Endothelial cell of umbilical vein (primary cell): ENCODE results near the gene EPX. TPM values are rescaled to one million over a fixed set of nuclear protein-coding genes. Genes with fewer than 3 reads are reported as not detected.

Source experiments
- BruUV-seq: library from RNA; stranded (reverse); fragments of 400-500 nt; replicated peaks from 2 replicates; lab custom pipeline; 2021; lab: Mats Ljungman, UMichigan
- CTCF ChIA-PET: fragments of 300-600, 350-600 bp; sonication (Branson Sonifier 250); formaldehyde crosslinking; loops from one replicate; lab custom pipeline; 2021; ENCODE audit warnings: antibody characterized with exemption, inconsistent platforms; lab: Charles Lee
- POLR2A ChIA-PET: fragments of 300-600, 350-600 bp; sonication (Branson Sonifier 250); formaldehyde crosslinking; loops from one replicate; lab custom pipeline; 2021; ENCODE audit warnings: antibody characterized with exemption, inconsistent platforms; lab: Charles Lee
- DNase-seq: peaks from one replicate; pipeline ENCODE4 v3.0.0-alpha.2; 2011; ENCODE audit warnings: low read depth, low spot score
- FAIRE-seq: peaks from 2 replicates; lab custom pipeline; 2011; peaks lifted over from hg19 to GRCh38; lab: Jason Lieb, UNC
- H2AFZ ChIP-seq: 2 replicates; pipeline ENCODE4 v1.6.0; 2012; ENCODE audit warnings: low read depth, low read length, control low read depth, inconsistent platforms
- H3K27ac ChIP-seq: 2 replicates; pipeline ENCODE4 v1.5.1; 2011; ENCODE audit warnings: low read depth, mild to moderate bottlenecking, control low read depth, low read length, moderate library complexity; ENCODE audit not compliant: insufficient read depth
- H3K27me3 ChIP-seq, 2 experiments: 2 replicates each; pipeline versions ENCODE4 v1.6.0 to v1.6.1; 2011; ENCODE audit warnings: low read length in 2 of 2, mixed read lengths in 1 of 2; ENCODE audit not compliant: control insufficient read depth in 2 of 2, insufficient read depth in 2 of 2
- H3K36me3 ChIP-seq, 2 experiments: 2 replicates in 1 of 2; 3 replicates in 1 of 2; pipeline ENCODE4 v1.5.1; 2011; ENCODE audit warnings: low read length in 2 of 2, mild to moderate bottlenecking in 1 of 2, moderate library complexity in 1 of 2; ENCODE audit not compliant: control insufficient read depth in 2 of 2, insufficient read depth in 2 of 2; ENCODE audit errors: extremely low read depth in 1 of 2
- H3K4me1 ChIP-seq: 3 replicates; pipeline ENCODE4 v1.5.1; 2011; ENCODE audit warnings: mild to moderate bottlenecking, low read length; ENCODE audit not compliant: control insufficient read depth, insufficient read depth; ENCODE audit errors: extremely low read depth
- H3K4me2 ChIP-seq: 2 replicates; pipeline ENCODE4 v1.6.1; 2011; ENCODE audit warnings: low read length, control low read depth, mixed read lengths; ENCODE audit not compliant: insufficient read depth
- H3K4me3 ChIP-seq, 3 experiments: fragments of 200-600 bp in 1 of 3; sonication (generic), shearing (Covaris generic) in 1 of 3; replicated peaks in 1 of 3; 2 replicates each; pipeline ENCODE4 v1.5.1; 2011 to 2016; ENCODE audit warnings: control low read depth in 3 of 3, low read length in 3 of 3, mild to moderate bottlenecking in 2 of 3, inconsistent platforms in 1 of 3, low read depth in 1 of 3, moderate library complexity in 1 of 3; ENCODE audit not compliant: insufficient read depth in 1 of 3
- H3K79me2 ChIP-seq: 2 replicates; pipeline ENCODE4 v1.6.0; 2012; ENCODE audit warnings: low read length, inconsistent platforms; ENCODE audit not compliant: control insufficient read depth, insufficient read depth
- H3K9ac ChIP-seq: replicated peaks from 2 replicates; pipeline ENCODE3; 2011; ENCODE audit warnings: low read length, control low read depth; ENCODE audit not compliant: insufficient read depth; ENCODE audit errors: extremely low read depth
- H3K9me1 ChIP-seq: replicated peaks from 3 replicates; pipeline ENCODE4 v1.6.0; 2011; ENCODE audit warnings: mild to moderate bottlenecking, low read length; ENCODE audit not compliant: control insufficient read depth, insufficient read depth; ENCODE audit errors: extremely low read depth
- H3K9me3 ChIP-seq: replicated peaks from 2 replicates; pipeline ENCODE4 v1.5.1; 2012; ENCODE audit warnings: low read length, inconsistent platforms; ENCODE audit not compliant: control insufficient read depth, insufficient read depth
- H4K20me1 ChIP-seq: replicated peaks from 2 replicates; pipeline ENCODE3; 2011; ENCODE audit warnings: mild to moderate bottlenecking, low read length; ENCODE audit not compliant: control insufficient read depth, insufficient read depth; ENCODE audit errors: extremely low read depth
- EZH2 ChIP-seq: IDR thresholded peaks from 2 replicates; pipeline ENCODE4 v1.6.1; 2012; ENCODE audit warnings: borderline replicate concordance, low read depth, mild to moderate bottlenecking, moderate library complexity, low read length, inconsistent platforms; ENCODE audit not compliant: severe bottlenecking
- FOS ChIP-seq: IDR thresholded peaks from 2 replicates; pipeline ENCODE4 v1.6.1; 2011; ENCODE audit warnings: mild to moderate bottlenecking, low read length, moderate library complexity, borderline replicate concordance; ENCODE audit not compliant: insufficient read depth
- GATA2 ChIP-seq: IDR thresholded peaks from 2 replicates; pipeline ENCODE4 v1.7.0; 2011; ENCODE audit warnings: low read depth, mild to moderate bottlenecking, moderate library complexity, mixed read lengths, low read length; ENCODE audit not compliant: insufficient read length, insufficient read depth
- JUN ChIP-seq: IDR thresholded peaks from 2 replicates; pipeline ENCODE4 v1.6.1; 2011; ENCODE audit warnings: borderline replicate concordance, low read depth; ENCODE audit not compliant: insufficient read length, insufficient read depth
- MYC ChIP-seq: IDR thresholded peaks from one replicate; pipeline ENCODE4 v1.6.1; 2011; ENCODE audit warnings: mild to moderate bottlenecking, low read depth, low read length
- POLR2A ChIP-seq: IDR thresholded peaks from 2 replicates; pipeline ENCODE4 v1.6.1; 2012; ENCODE audit warnings: low read depth, mild to moderate bottlenecking, control low read depth, low read length
- POLR2AphosphoS5 ChIP-seq: IDR thresholded peaks from 2 replicates; pipeline ENCODE4 v1.6.1; 2012; ENCODE audit warnings: low read depth, mild to moderate bottlenecking, control low read depth, low read length, moderate library complexity; ENCODE audit not compliant: insufficient read depth
- dilution Hi-C: fragments of 300-500 bp; cut with MboI; formaldehyde crosslinking; loops from one replicate; pipeline ENCODE4 v1.15.0; 2019; ENCODE audit warnings: low sequenced_read_pairs; ENCODE audit not compliant: extremely low pct_ligation_motif_present
- intact Hi-C: fragments of 100-400 bp; cut with micrococcal nuclease; formaldehyde crosslinking; loops from one replicate; pipeline ENCODE4 v1.10.0; 2022
- polyA plus RNA-seq, 4 experiments: library from polyadenylated mRNA; depleted of rRNA in 3 of 4; stranded (reverse) in 3 of 4; unstranded in 1 of 4; fragments of >200 nt; gene quantifications; 2 replicates each; pipeline versions ENCODE4 v1.2.1 to v1.2.3, GENCODE V29; 2011 to 2012; ENCODE audit warnings: missing spikeins in 1 of 4
- total RNA-seq: library from RNA; stranded (reverse); gene quantifications from 2 replicates; pipeline ENCODE4 v1.2.3, GENCODE V29; 2021
- TF ChIP-seq, protein P1 (sequence below), 2 donors: IDR thresholded peaks; 1 replicate in 1 of 2; 2 replicates in 1 of 2; pipeline ENCODE4 v1.5.1; 2011; ENCODE audit warnings: low read length in 2 of 2, mild to moderate bottlenecking in 2 of 2, moderate library complexity in 2 of 2, control low read depth in 1 of 2, inconsistent platforms in 1 of 2, low read depth in 1 of 2; ENCODE audit not compliant: insufficient read depth in 1 of 2; ENCODE audit errors: extremely low read depth in 1 of 2
- TF ChIP-seq, protein P2 (sequence below): IDR thresholded peaks from 2 replicates; pipeline ENCODE4 v1.6.1; 2011; ENCODE audit not compliant: insufficient read depth, insufficient read length

The EPX gene
- total and polyA plus RNA-seq, 2 donors (not counting 3 experiments of a cell fraction or from before 2014, with no cell fraction given), result not detected

- dilution Hi-C loops (no loop called here), intact Hi-C loops (loop anchor here (1.0 to 2.0 kb wide), 2 partner anchors 30 to 134 kb away; no protein-coding TSS in a partner anchor)
- H2AFZ ChIP-seq, result peak within 1 kb of the TSS; percentile 76
- H3K9me1 ChIP-seq, result no peaks in the 10 kb centered on the region
- H3K9ac ChIP-seq, result peak within 1 kb of the TSS; percentile 73
- H3K27ac ChIP-seq, result peak within 1 kb of the TSS; percentile 48
- TF ChIP-seq GATA2 (no peak), EZH2 (no peak), JUN (no peak), POLR2A (peak; percentile 87), POLR2AphosphoS5 (peak; percentile 85), MYC (no peak), FOS (no peak)
- TF ChIP-seq, protein P1, sequence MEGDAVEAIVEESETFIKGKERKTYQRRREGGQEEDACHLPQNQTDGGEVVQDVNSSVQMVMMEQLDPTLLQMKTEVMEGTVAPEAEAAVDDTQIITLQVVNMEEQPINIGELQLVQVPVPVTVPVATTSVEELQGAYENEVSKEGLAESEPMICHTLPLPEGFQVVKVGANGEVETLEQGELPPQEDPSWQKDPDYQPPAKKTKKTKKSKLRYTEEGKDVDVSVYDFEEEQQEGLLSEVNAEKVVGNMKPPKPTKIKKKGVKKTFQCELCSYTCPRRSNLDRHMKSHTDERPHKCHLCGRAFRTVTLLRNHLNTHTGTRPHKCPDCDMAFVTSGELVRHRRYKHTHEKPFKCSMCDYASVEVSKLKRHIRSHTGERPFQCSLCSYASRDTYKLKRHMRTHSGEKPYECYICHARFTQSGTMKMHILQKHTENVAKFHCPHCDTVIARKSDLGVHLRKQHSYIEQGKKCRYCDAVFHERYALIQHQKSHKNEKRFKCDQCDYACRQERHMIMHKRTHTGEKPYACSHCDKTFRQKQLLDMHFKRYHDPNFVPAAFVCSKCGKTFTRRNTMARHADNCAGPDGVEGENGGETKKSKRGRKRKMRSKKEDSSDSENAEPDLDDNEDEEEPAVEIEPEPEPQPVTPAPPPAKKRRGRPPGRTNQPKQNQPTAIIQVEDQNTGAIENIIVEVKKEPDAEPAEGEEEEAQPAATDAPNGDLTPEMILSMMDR (IDR thresholded peaks at IDR 0.05; ENCODE audit: extremely low read depth in 1 of 2, insufficient read depth in 1 of 2, low read depth in 1 of 2, low read length in 2 of 2), result peak; percentile 45 to 75
- TF ChIP-seq, protein P2, sequence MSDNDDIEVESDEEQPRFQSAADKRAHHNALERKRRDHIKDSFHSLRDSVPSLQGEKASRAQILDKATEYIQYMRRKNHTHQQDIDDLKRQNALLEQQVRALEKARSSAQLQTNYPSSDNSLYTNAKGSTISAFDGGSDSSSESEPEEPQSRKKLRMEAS, result peak; percentile 44
- peak; percentile 95 for FAIRE-seq
- no peaks in the 10 kb centered on the region for H3K79me2 ChIP-seq
- H3K4me3 ChIP-seq, result peak within 1 kb of the TSS; percentile 35 to 74 (median 66)
- no peaks in the 10 kb centered on the region for H4K20me1 ChIP-seq
- H3K4me1 ChIP-seq, result peaks cover 16% of the 10 kb centered on the region
- CTCF ChIA-PET, result interaction anchor here (0.6 to 2.2 kb wide), 11 partner anchors 11 to 924 kb away, joined by 3 to 14 read pairs (median 4); partner anchors contain the start of gene SUPT4H1
- POLR2A ChIA-PET, result no interaction called here
- no peaks in the 10 kb centered on the region for H3K9me3 ChIP-seq
- BruUV-seq, result no TSS peak
- no peaks in the 10 kb centered on the region for H3K27me3 ChIP-seq
- no peaks in the 10 kb centered on the region for H3K36me3 ChIP-seq
- H3K4me2 ChIP-seq, result peak within 1 kb of the TSS; percentile 82
- peak; percentile 94 for DNase-seq
Observed at GRCh38 chr17:58219007-58219788, 26.7 kb downstream of the EPX start, which contains the start of gene MKS1. Gene MKS1 (minus strand): TSS chr17:58219255. CDS start chr17:58219230, 25 bp downstream.
